HepG2 (cell line): Measurements from ENCODE around the gene PHACTR1. TPM values are rescaled to one million over a fixed set of nuclear protein-coding genes. Genes with fewer than 3 reads are reported as not detected.

Source experiments
- ARNTL ChIP-seq: sonication (generic); formaldehyde crosslinking; IDR thresholded peaks from 2 replicates; pipeline ENCODE4 v1.4.0; 2020; ENCODE audit warnings: mild to moderate bottlenecking, missing genetic modification reagents
- CREM ChIP-seq, 2 experiments: sonication (generic) in 1 of 2; formaldehyde crosslinking in 1 of 2; IDR thresholded peaks; 2 replicates each; pipeline versions ENCODE4 v1.4.0 to v1.6.1; 2016 to 2020; ENCODE audit warnings: antibody characterized with exemption in 1 of 2, mild to moderate bottlenecking in 1 of 2, missing genetic modification reagents in 1 of 2
- EHMT2 ChIP-seq: fragments of 200-600 bp; sonication (generic); IDR thresholded peaks from 2 replicates; pipeline ENCODE4 v1.7.0; 2017; ENCODE audit warnings: antibody characterized with exemption, low read depth, low read length, borderline replicate concordance
- FOSL2 ChIP-seq: sonication (generic); formaldehyde crosslinking; IDR thresholded peaks from 2 replicates; pipeline ENCODE4 v1.4.0; 2020; ENCODE audit warnings: missing genetic modification reagents
- GTF3A ChIP-seq: sonication (generic); formaldehyde crosslinking; conservative IDR thresholded peaks from 2 replicates; pipeline ENCODE4 v1.4.0; 2020; ENCODE audit warnings: mild to moderate bottlenecking, missing genetic modification reagents
- MATR3 ChIP-seq: sonication (generic); formaldehyde crosslinking; IDR thresholded peaks from 2 replicates; pipeline ENCODE4 v1.4.0; 2020; ENCODE audit warnings: missing genetic modification reagents
- NR2F1 ChIP-seq, 2 experiments: fragments of 450-650 bp in 1 of 2; formaldehyde crosslinking in 1 of 2; IDR thresholded peaks; 2 replicates each; pipeline versions ENCODE4 v1.5.0 to v1.6.1; 2016 to 2020; ENCODE audit warnings: mild to moderate bottlenecking in 1 of 2, missing compliant biosample characterization in 1 of 2, missing genetic modification reagents in 1 of 2, moderate library complexity in 1 of 2
- RARA ChIP-seq: IDR thresholded peaks from 2 replicates; pipeline ENCODE4 v1.6.1; 2016; ENCODE audit warnings: missing genetic modification reagents, missing compliant biosample characterization
- SUZ12 ChIP-seq: fragments of 150-350 bp; IDR thresholded peaks from 2 replicates; pipeline ENCODE4 v1.6.1; 2014; ENCODE audit warnings: low read depth, low read length
- TAF1 ChIP-seq: sonication (generic); formaldehyde crosslinking; IDR thresholded peaks from 2 replicates; pipeline ENCODE4 v1.4.0; 2020; ENCODE audit warnings: missing genetic modification reagents
- TEAD3 ChIP-seq: optimal IDR thresholded peaks from 2 replicates; pipeline ENCODE3; 2016; ENCODE audit warnings: borderline replicate concordance
- TEF ChIP-seq: sonication (generic); formaldehyde crosslinking; IDR thresholded peaks from 2 replicates; pipeline ENCODE4 v1.5.0; 2020; ENCODE audit warnings: missing genetic modification reagents
- TERF1 ChIP-seq: sonication (generic); formaldehyde crosslinking; IDR thresholded peaks from 2 replicates; pipeline ENCODE4 v1.8.0; 2022; ENCODE audit warnings: mild to moderate bottlenecking, missing genetic modification reagents, moderate library complexity
- U2AF1 ChIP-seq: fragments of 200-400 bp; formaldehyde crosslinking; optimal IDR thresholded peaks from 2 replicates; pipeline ENCODE3; 2017; ENCODE audit warnings: mild to moderate bottlenecking, low read depth, low read length
- ZFP62 ChIP-seq: sonication (generic); formaldehyde crosslinking; IDR thresholded peaks from 2 replicates; pipeline ENCODE4 v1.4.0; 2020; ENCODE audit warnings: missing genetic modification reagents
- ZFP82 ChIP-seq: sonication (generic); formaldehyde crosslinking; IDR thresholded peaks from 2 replicates; pipeline ENCODE4 v1.5.1; 2020; ENCODE audit warnings: mild to moderate bottlenecking, missing genetic modification reagents, borderline replicate concordance
- ZHX2 ChIP-seq, 2 experiments: sonication (generic) in 1 of 2; formaldehyde crosslinking in 1 of 2; IDR thresholded peaks; 2 replicates each; pipeline versions ENCODE4 v1.6.1 to v1.9.0; 2014 to 2022; ENCODE audit warnings: antibody characterized with exemption in 1 of 2, borderline replicate concordance in 1 of 2, inconsistent platforms in 1 of 2, low read depth in 1 of 2, missing genetic modification reagents in 1 of 2
- ZKSCAN8 ChIP-seq: IDR thresholded peaks from 2 replicates; pipeline ENCODE4 v1.6.1; 2016; ENCODE audit warnings: borderline replicate concordance, missing genetic modification reagents, missing compliant biosample characterization
- ZNF451 ChIP-seq: sonication (generic); formaldehyde crosslinking; IDR thresholded peaks from 2 replicates; pipeline ENCODE4 v1.5.0; 2020; ENCODE audit warnings: mild to moderate bottlenecking, missing genetic modification reagents
- ZNF768 ChIP-seq: sonication (generic); formaldehyde crosslinking; IDR thresholded peaks from 2 replicates; pipeline ENCODE4 v1.4.0; 2020; ENCODE audit warnings: missing genetic modification reagents
- ZNF878 ChIP-seq: sonication (generic); formaldehyde crosslinking; IDR thresholded peaks from 2 replicates; pipeline ENCODE4 v1.8.1; 2023; ENCODE audit warnings: mild to moderate bottlenecking, missing genetic modification reagents, moderate library complexity
- ZNF891 ChIP-seq: sonication (generic); formaldehyde crosslinking; IDR thresholded peaks from 2 replicates; pipeline ENCODE4 v1.5.0; 2020; ENCODE audit warnings: mild to moderate bottlenecking, missing genetic modification reagents
- ZSCAN21 ChIP-seq: sonication (generic); formaldehyde crosslinking; IDR thresholded peaks from 2 replicates; pipeline ENCODE4 v1.8.0; 2022; ENCODE audit warnings: mild to moderate bottlenecking, missing genetic modification reagents, moderate library complexity, borderline replicate concordance
- ZSCAN29 ChIP-seq: sonication (generic); formaldehyde crosslinking; conservative IDR thresholded peaks from 2 replicates; pipeline ENCODE4 v1.4.0; 2020; ENCODE audit warnings: mild to moderate bottlenecking, missing genetic modification reagents
- polyA plus RNA-seq, 8 experiments: library from polyadenylated mRNA; depleted of rRNA in 3 of 8; stranded (reverse) in 7 of 8; unstranded in 1 of 8; fragments of >200 nt; fragmentation: Illumina TruSeq in 4 of 8; extraction: Trizol in 4 of 8; gene quantifications; 2 replicates each; pipeline versions ENCODE4 v1.2.1 to v1.2.3, GENCODE V29; 2011 to 2016; ENCODE audit warnings: low read depth in 4 of 8, missing spikeins in 1 of 8, mixed read lengths in 1 of 8; ENCODE audit not compliant: insufficient read depth in 1 of 8
- total RNA-seq, 5 experiments: library from RNA; depleted of rRNA; stranded (reverse); fragments of >200 nt; fragmentation: Illumina TruSeq; extraction: Trizol; gene quantifications; 2 replicates each; pipeline ENCODE4 v1.2.3, GENCODE V29; 2016; ENCODE audit warnings: low read depth in 1 of 5

Gene PHACTR1
- total and polyA plus RNA-seq, 2 of the 13 experiments (the other 11 are each of a cell fraction or from before 2014, with no cell fraction given), result 0.09 TPM; not detected in 1

GRCh38 chr6:13268913-13269518, 552.4 kb downstream of the PHACTR1 start (continued):
- TF ChIP-seq TERF1 (CRISPR knock-in tag), result no peak
- no peak for TF ChIP-seq ZNF768 (CRISPR knock-in tag)
- no peak for TF ChIP-seq GTF3A (CRISPR knock-in tag)
- no peak for TF ChIP-seq TAF1
- peak; percentile 46; the same call in 1 of the 2 replicates for TF ChIP-seq FOSL2 (CRISPR knock-in tag)
- no peak for TF ChIP-seq SUZ12
- no peak for TF ChIP-seq ZKSCAN8 (CRISPR knock-in tag)
- no peak for TF ChIP-seq MATR3 (CRISPR knock-in tag)
- no peak for TF ChIP-seq ZFP62
- no peak for TF ChIP-seq ZNF451
- TF ChIP-seq TEAD3 (CRISPR knock-in tag), result peak; percentile 80
- no peak for TF ChIP-seq ZNF891 (CRISPR knock-in tag)
- no peak for TF ChIP-seq U2AF1
- 0 out of 2 replicates have a peak, but pooled peaks have one; percentile 8 for TF ChIP-seq RARA (CRISPR knock-in tag)
- TF ChIP-seq TEF (CRISPR knock-in tag), result peak; percentile 94
- no peak for TF ChIP-seq EHMT2
- TF ChIP-seq ZHX2 (IDR thresholded peaks at IDR 0.05; ENCODE audit: low read depth), result no peak
- TF ChIP-seq ZHX2 (CRISPR knock-in tag; IDR thresholded peaks at IDR 0.05; ENCODE audit: borderline replicate concordance), result no peak
- no peak for TF ChIP-seq ZFP82
- TF ChIP-seq ZSCAN21, result no peak
- no peak for TF ChIP-seq ZSCAN29
- no peak for TF ChIP-seq CREM (IDR thresholded peaks at IDR 0.05)
- TF ChIP-seq CREM (CRISPR knock-in tag; IDR thresholded peaks at IDR 0.05), result no peak
- no peak for TF ChIP-seq ARNTL (CRISPR knock-in tag)
- TF ChIP-seq NR2F1 (CRISPR knock-in tag; IDR thresholded peaks at IDR 0.05), result peak in 1 of 2 experiments; percentile 34; a peak in 1 of 4 replicates
- no peak for TF ChIP-seq ZNF878
